Measurements from ENCODE around the gene SRRM5.

- no peak for TF ChIP-seq CTCF (IDR thresholded peaks at IDR 0.05; ENCODE audit: poor library complexity)
- no peak for TF ChIP-seq EZH2phosphoT487 (IDR thresholded peaks at IDR 0.05; ENCODE audit: low read depth, severe bottlenecking, unreplicated experiment)
- no peak for TF ChIP-seq EZH2 (IDR thresholded peaks at IDR 0.05; ENCODE audit: borderline replicate concordance)
Measured at GRCh38 chr19:43594081-43594697, 17.7 kb upstream of the SRRM5 start.

All from hepatocyte (in vitro differentiated cells).